A375 (cell line): ENCODE measurements around the gene CALD1. TPM values are rescaled to one million over a fixed set of nuclear protein-coding genes. Genes with fewer than 3 reads are reported as not detected.

Experiments
- small RNA-seq: library from RNA; depleted of rRNA; stranded (forward); fragments of <200 nt; gene quantifications from one replicate; pipeline ENCODE3, GENCODE V24; 2014
- total RNA-seq: library from RNA; depleted of rRNA; stranded (reverse); fragments of >200 nt; shearing (Covaris generic); gene quantifications from 2 replicates; pipeline ENCODE4 v1.2.3, GENCODE V29; 2014; rRNA removed

CALD1 gene, protein sequence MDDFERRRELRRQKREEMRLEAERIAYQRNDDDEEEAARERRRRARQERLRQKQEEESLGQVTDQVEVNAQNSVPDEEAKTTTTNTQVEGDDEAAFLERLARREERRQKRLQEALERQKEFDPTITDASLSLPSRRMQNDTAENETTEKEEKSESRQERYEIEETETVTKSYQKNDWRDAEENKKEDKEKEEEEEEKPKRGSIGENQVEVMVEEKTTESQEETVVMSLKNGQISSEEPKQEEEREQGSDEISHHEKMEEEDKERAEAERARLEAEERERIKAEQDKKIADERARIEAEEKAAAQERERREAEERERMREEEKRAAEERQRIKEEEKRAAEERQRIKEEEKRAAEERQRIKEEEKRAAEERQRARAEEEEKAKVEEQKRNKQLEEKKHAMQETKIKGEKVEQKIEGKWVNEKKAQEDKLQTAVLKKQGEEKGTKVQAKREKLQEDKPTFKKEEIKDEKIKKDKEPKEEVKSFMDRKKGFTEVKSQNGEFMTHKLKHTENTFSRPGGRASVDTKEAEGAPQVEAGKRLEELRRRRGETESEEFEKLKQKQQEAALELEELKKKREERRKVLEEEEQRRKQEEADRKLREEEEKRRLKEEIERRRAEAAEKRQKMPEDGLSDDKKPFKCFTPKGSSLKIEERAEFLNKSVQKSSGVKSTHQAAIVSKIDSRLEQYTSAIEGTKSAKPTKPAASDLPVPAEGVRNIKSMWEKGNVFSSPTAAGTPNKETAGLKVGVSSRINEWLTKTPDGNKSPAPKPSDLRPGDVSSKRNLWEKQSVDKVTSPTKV
- total RNA-seq, result 52.8 and 54.4 TPM in 2 replicates

DNA sequence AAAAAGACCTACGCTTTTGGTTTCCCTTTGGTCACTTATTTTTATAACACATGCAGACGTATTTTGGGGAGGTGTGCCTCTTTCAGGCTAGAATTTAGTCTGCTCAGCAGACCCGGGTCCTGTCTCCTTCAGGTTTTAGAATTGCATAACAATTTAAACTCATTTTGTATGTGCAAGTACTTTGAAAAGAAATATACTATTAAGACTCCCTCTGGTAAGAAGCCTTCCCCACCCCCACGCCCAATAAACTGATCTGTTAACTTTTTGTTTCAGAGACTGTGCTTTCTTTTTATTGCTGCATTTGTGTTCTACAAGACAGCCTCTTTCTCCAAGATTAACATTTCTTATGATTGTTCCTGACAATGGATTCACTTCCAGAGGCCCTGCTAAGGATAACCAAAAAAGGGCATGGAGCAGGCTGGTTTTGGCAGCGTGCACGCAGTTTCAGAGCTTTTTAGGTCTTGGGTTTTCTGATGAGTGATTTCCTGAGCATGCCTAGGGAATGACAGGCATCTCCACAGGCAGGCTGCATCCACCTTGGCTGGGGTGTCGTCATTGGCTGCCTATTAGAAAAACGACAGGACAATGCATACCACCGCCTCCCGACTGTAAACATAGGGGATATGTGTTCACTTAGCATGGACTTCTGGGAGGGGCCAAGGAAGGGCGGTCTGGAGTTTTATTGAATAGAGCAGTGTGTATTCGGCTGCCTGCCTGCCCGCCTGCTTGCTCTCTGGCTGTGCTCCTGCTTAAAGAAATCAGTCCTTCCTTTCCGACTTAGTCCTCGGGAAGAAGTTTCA is at the start of gene CALD1:
Gene CALD1 (plus strand): TSS at position 694 of the 800 bp plus-strand sequence. CDS start 88,100 bp downstream, outside the sequence.

DNA sequence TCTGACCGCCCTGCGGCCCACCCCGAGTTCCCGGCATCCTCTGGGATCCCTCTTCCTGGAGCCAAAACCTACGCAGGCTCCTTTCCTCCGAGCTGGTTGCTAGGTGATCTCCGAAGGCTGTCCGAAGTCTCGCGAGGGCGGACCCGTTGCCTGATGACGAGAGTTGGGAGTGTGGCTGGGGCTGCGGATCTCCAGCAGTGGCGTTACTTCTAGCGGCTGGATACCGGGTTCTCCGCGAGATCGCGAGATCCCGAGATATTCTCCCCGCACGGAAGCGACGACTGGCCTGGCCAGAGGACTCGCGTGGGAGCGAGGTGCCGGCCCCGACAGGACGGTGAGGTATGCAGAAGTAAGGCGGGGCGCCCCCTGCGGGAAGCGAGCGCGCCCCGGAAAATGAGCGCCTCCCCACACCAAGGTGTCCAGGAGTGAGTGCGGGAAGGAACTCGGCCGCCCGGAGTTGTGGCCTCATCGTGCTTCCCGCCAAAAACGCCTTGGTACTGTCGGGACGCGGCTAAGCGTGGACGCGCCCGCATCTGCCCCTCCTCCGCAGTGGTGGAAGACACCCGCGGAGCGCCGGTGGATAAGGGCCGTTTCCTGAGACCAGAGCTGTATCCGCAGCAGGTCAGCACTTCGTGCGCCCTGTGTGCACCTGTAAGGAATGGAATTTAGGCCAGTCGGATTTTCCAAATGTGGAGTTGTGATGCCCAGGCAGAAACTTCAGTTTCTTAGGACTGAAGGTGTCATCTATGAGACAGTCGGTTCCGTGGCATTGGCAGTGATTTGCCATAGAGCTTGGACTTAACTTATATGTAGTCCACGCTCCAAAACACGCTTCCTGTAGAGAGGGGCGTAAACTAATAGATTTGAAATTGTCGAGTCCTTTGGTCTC is 207.2 kb downstream of the CALD1 start, which contains the start of gene AGBL3:
Gene AGBL3 (plus strand): TSS at position 146 of the 889 bp plus-strand sequence. CDS start 1,426 bp downstream, outside the sequence.

Small RNAs within 50 kb of the gene (small RNA-seq; reads per million reads assigned to genes)
- gene TUBB3P2, result not detected

Other genes starting within 250 kb of the CALD1 start
- not detected in 2 replicates for gene AKR1B15, start 230.5 kb upstream of the CALD1 start, total RNA-seq
- 8.2 and 9.7 TPM in 2 replicates for gene BPGM, start 132.8 kb upstream of the CALD1 start, total RNA-seq
- 0.21 and 0.41 TPM in 2 replicates for gene AGBL3, start 206.9 kb downstream of the CALD1 start, total RNA-seq